Measurements from ENCODE around the gene SEC14L1. TPM values are rescaled to one million over a fixed set of nuclear protein-coding genes. Genes with fewer than 3 reads are reported as not detected.
A peak's percentile ranks its signal among the peaks of the same experiment; 100 is the strongest.
"Not testable (repeated sequence)": the region's sequence is repeated elsewhere in the genome, so short reads cannot be mapped to it uniquely, and the experiment has no call there.

The SEC14L1 gene
- total and polyA plus RNA-seq, 2 experiments from 2014 or later = 52.9 to 71.4 TPM

DNA sequence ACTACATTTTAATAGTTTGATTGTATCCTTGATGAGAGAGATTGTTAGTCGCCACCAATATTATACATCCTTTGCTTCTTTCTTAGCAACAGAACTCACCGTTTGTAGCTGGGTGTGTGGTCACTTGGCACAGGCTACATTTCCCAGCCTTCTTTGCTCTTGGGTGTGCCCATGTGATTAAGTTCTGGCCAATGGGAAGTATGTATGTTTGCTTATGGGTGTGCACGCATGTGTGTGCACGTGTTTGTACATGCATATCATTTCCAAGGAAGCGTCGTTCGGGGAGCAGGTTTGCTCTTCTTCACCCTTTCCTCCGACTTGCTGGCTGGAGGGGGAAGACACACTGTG lies 4.4 kb upstream of the SEC14L1 start:
- 97% methylated on average over 8 of the region's 8 CpGs for WGBS (ENCODE audit: low lambda C conversion rate, missing lambda C conversion rate)
- TF ChIP-seq, protein P1, sequence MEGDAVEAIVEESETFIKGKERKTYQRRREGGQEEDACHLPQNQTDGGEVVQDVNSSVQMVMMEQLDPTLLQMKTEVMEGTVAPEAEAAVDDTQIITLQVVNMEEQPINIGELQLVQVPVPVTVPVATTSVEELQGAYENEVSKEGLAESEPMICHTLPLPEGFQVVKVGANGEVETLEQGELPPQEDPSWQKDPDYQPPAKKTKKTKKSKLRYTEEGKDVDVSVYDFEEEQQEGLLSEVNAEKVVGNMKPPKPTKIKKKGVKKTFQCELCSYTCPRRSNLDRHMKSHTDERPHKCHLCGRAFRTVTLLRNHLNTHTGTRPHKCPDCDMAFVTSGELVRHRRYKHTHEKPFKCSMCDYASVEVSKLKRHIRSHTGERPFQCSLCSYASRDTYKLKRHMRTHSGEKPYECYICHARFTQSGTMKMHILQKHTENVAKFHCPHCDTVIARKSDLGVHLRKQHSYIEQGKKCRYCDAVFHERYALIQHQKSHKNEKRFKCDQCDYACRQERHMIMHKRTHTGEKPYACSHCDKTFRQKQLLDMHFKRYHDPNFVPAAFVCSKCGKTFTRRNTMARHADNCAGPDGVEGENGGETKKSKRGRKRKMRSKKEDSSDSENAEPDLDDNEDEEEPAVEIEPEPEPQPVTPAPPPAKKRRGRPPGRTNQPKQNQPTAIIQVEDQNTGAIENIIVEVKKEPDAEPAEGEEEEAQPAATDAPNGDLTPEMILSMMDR (IDR thresholded peaks at IDR 0.05; ENCODE audit: poor library complexity) = no peak
- TF ChIP-seq EZH2 (IDR thresholded peaks at IDR 0.05; ENCODE audit: borderline replicate concordance) (no peak), EZH2phosphoT487 (IDR thresholded peaks at IDR 0.05; ENCODE audit: low read depth, severe bottlenecking, unreplicated experiment) (no peak)
- Histone ChIP-seq H3K9me3 (ENCODE audit: low read depth) (no peaks in the 10 kb centered on the region), H4K20me1 (ENCODE audit: insufficient read depth, poor library complexity, severe bottlenecking) (no peaks in the 10 kb centered on the region), H3K4me2 (no peak overlapping the region), H3K4me1 (ENCODE audit: insufficient read depth) (peaks cover 10% of the 10 kb centered on the region), H3K4me3 (no peak overlapping the region), H3K79me2 (peaks cover 2% of the 10 kb centered on the region), H3K9me2 (replicated peaks; ENCODE audit: insufficient read depth) (no peaks in the 10 kb centered on the region), H2AFZ (no peak overlapping the region), H3K36me3 (replicated peaks; ENCODE audit: insufficient read depth, low read depth) (no peaks in the 10 kb centered on the region), H3K27me3 (no peaks in the 10 kb centered on the region), H3K27ac (no peak overlapping the region)
- DNase-seq (ENCODE audit: low spot score) = no peak

DNA sequence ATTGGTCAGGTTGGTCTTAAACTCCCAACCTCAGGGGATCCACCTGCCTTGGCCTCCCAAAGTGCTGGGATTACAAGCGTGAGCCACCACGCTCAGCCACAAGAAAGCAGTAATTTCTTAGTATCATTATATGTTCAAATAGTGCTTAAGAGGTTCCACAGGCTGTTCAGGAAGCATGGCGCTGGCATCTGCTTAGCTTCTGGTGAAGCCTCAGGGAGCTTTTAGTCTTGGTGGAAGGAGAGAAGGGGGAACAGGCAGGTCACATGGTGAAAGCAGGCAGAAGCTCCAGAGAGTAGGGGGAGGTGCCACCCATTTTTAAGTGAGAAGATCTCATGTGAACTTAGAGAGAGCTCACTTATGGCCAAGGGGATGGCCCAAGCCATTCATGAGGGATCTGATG lies 3.7 kb upstream of the SEC14L1 start:
- Histone ChIP-seq H4K20me1 (ENCODE audit: insufficient read depth, poor library complexity, severe bottlenecking) (no peaks in the 10 kb centered on the region), H3K9me2 (replicated peaks; ENCODE audit: insufficient read depth) (no peaks in the 10 kb centered on the region), H3K79me2 (peaks cover 9% of the 10 kb centered on the region), H3K4me2 (no peak overlapping the region), H3K36me3 (replicated peaks; ENCODE audit: insufficient read depth, low read depth) (no peaks in the 10 kb centered on the region), H3K4me1 (ENCODE audit: insufficient read depth) (peaks cover 14% of the 10 kb centered on the region), H3K4me3 (no peak overlapping the region), H2AFZ (no peak overlapping the region), H3K27me3 (no peaks in the 10 kb centered on the region), H3K27ac (no peak overlapping the region), H3K9me3 (ENCODE audit: low read depth) (no peaks in the 10 kb centered on the region)
- no peak for DNase-seq (ENCODE audit: low spot score)
- WGBS (ENCODE audit: low lambda C conversion rate, missing lambda C conversion rate) = 97% methylated on average over 3 of the region's 3 CpGs
- TF ChIP-seq, protein P1 (IDR thresholded peaks at IDR 0.05; ENCODE audit: poor library complexity) = no peak
- TF ChIP-seq EZH2phosphoT487 (IDR thresholded peaks at IDR 0.05; ENCODE audit: low read depth, severe bottlenecking, unreplicated experiment) = no peak
- TF ChIP-seq EZH2 (IDR thresholded peaks at IDR 0.05; ENCODE audit: borderline replicate concordance) = no peak

DNA sequence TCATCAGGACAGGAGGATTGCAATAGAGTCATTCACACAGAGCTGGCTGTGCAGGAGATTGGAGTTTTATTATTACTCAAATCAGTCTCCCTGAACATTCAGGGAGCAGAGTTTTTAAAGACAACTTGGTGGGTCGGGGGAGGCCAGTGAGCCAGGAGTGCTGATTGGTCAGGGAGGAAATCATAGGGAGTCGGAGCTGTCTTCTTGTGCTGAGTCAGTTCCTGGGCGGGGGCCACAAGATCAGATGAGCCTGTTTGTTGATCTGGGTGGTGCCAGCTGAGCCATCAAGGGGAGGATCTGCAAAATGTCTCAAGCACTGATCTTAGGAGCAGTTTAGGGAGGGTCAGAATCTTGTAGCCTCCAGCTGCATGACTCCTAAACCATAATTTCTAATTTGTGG lies 2.9 kb upstream of the SEC14L1 start:
- H3K27me3 ChIP-seq; H3K9me2 ChIP-seq (replicated peaks; ENCODE audit: insufficient read depth); H4K20me1 ChIP-seq (ENCODE audit: insufficient read depth, poor library complexity, severe bottlenecking); H3K9me3 ChIP-seq (ENCODE audit: low read depth); DNase-seq (ENCODE audit: low spot score); H3K4me3 ChIP-seq; H3K4me2 ChIP-seq; H2AFZ ChIP-seq; H3K36me3 ChIP-seq (replicated peaks; ENCODE audit: insufficient read depth, low read depth): not testable (repeated sequence)
- 52% methylated on average over 3 of the region's 3 CpGs for WGBS (ENCODE audit: low lambda C conversion rate, missing lambda C conversion rate)
- H3K79me2 ChIP-seq = peaks cover 17% of the 10 kb centered on the region
- H3K4me1 ChIP-seq (ENCODE audit: insufficient read depth) = peaks cover 13% of the 10 kb centered on the region
- H3K27ac ChIP-seq = peak overlapping the region; percentile 34

DNA sequence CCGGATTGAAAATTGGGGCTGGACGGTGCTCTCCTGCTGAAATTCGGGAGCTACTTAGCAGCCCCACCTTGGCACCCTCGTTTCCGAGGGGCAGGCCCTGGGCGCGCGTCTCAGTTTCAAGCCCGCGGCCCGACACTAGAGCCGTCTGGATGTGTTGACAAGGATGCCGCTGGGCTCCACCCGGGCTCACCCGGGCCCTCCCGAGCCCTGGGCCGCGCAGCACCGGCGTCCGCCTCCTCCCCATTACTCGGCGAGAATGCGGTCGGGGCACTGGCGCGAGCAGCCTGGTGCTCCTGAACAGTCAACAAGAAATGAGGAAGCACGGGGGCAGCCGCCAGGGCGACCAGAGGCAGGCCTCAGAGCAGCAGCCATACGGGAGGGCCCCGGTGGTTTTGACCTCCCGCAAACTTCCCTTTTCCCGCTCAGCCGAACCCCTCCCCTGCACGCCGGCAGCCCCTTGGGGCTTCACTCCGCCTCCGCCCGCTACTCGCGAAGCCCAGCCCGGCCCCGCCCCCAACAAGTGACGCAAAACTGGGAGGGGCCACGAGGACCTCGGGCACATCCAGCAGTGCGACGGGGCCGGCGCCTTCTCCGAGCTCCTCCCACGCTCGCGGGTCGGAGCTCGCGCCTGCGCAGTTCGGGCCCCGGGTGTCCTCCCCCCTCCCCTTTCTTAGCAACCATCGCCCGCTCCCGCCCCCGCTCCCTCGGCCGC lies 447 bp upstream of the SEC14L1 start:
- Histone ChIP-seq H3K4me1 (ENCODE audit: insufficient read depth) (peaks cover 19% of the 10 kb centered on the region), H3K9me2 (replicated peaks; ENCODE audit: insufficient read depth) (no peaks in the 10 kb centered on the region), H3K27ac (peak overlapping the region; percentile 94), H3K36me3 (replicated peaks; ENCODE audit: insufficient read depth, low read depth) (no peaks in the 10 kb centered on the region), H3K27me3 (no peaks in the 10 kb centered on the region), H3K4me2 (peak overlapping the region; percentile 83), H3K4me3 (peak overlapping the region; percentile 25), H3K9me3 (ENCODE audit: low read depth) (no peaks in the 10 kb centered on the region), H4K20me1 (ENCODE audit: insufficient read depth, poor library complexity, severe bottlenecking) (no peaks in the 10 kb centered on the region), H2AFZ (peak overlapping the region; percentile 63), H3K79me2 (peaks cover 39% of the 10 kb centered on the region)
- TF ChIP-seq EZH2 (IDR thresholded peaks at IDR 0.05; ENCODE audit: borderline replicate concordance) (no peak), EZH2phosphoT487 (IDR thresholded peaks at IDR 0.05; ENCODE audit: low read depth, severe bottlenecking, unreplicated experiment) (no peak)
- TF ChIP-seq, protein P1 (IDR thresholded peaks at IDR 0.05; ENCODE audit: poor library complexity) = no peak
- DNase-seq (ENCODE audit: low spot score) = peak; percentile 100
- 6% methylated on average over 33 of the region's 67 CpGs for WGBS (ENCODE audit: low lambda C conversion rate, missing lambda C conversion rate)

Data from hepatocyte (in vitro differentiated cells).